HG02870 (cell line): ENCODE measurements around the gene MACO1.
"Not testable (repeated sequence)": the region's sequence is repeated elsewhere in the genome, so short reads cannot be mapped to it uniquely, and the experiment has no call there.

ENCODE experiments used
- ATAC-seq: cut with Tn5 transposase; IDR thresholded peaks from one replicate; pipeline ENCODE4 v1.9.1; 2021; ENCODE audit warnings: mild to moderate bottlenecking, moderate library complexity; ENCODE audit not compliant: unreplicated experiment

The MACO1 gene

GRCh38 chr1:25485536-25486411 lies 55.1 kb downstream of the MACO1 start:
- no peak for ATAC-seq

GRCh38 chr1:25486602-25487001 lies 55.9 kb downstream of the MACO1 start:
- no peak for ATAC-seq

GRCh38 chr1:25487628-25488027 lies 56.9 kb downstream of the MACO1 start:
- ATAC-seq: no peak

GRCh38 chr1:25492323-25492722 lies 61.6 kb downstream of the MACO1 start:
- no peak for ATAC-seq

- ATAC-seq: no peak
These were observed 64.3 kb downstream of the MACO1 start for GRCh38 chr1:25494952-25495351.

- no peak for ATAC-seq
These were observed 70.0 kb downstream of the MACO1 start for GRCh38 chr1:25500694-25501093.

GRCh38 chr1:25501235-25502058 lies 70.8 kb downstream of the MACO1 start:
- no peak for ATAC-seq

GRCh38 chr1:25502957-25503356 lies 72.3 kb downstream of the MACO1 start:
- no peak for ATAC-seq

GRCh38 chr1:25503551-25504426 lies 73.1 kb downstream of the MACO1 start:
- ATAC-seq: no peak

- ATAC-seq: no peak
These were observed 74.3 kb downstream of the MACO1 start for GRCh38 chr1:25504706-25505595.

GRCh38 chr1:25505656-25506385 lies 75.1 kb downstream of the MACO1 start:
- no peak for ATAC-seq

GRCh38 chr1:25506566-25507463 lies 76.1 kb downstream of the MACO1 start:
- not testable (repeated sequence) for ATAC-seq

- no peak for ATAC-seq
These were observed 83.0 kb downstream of the MACO1 start for GRCh38 chr1:25513666-25514065.

GRCh38 chr1:25515033-25515432 lies 84.3 kb downstream of the MACO1 start:
- ATAC-seq: no peak

- ATAC-seq: no peak
These were observed 86.0 kb downstream of the MACO1 start for GRCh38 chr1:25516686-25517085.

- ATAC-seq: no peak
These were observed 87.0 kb downstream of the MACO1 start for GRCh38 chr1:25517476-25518394.

GRCh38 chr1:25519624-25520023 lies 88.9 kb downstream of the MACO1 start:
- no peak for ATAC-seq
